A549 (cell line): ENCODE data around the gene NCCRP1.

Experiments
- CTCF ChIP-seq: fragments of >200 bp; sonication (Bioruptor Twin); formaldehyde crosslinking; IDR thresholded peaks from 3 replicates; pipeline ENCODE4 v1.5.1; 2016
- ESRRA ChIP-seq: fragments of 150-350 bp; IDR thresholded peaks from 2 replicates; pipeline ENCODE4 v1.6.1; 2014; ENCODE audit warnings: mild to moderate bottlenecking, low read length, borderline replicate concordance
- JUNB ChIP-seq: fragments of >200 bp; sonication (Bioruptor Twin); formaldehyde crosslinking; IDR thresholded peaks from 2 replicates; pipeline ENCODE4 v1.6.1; 2016

- TF ChIP-seq CTCF: no peak
- TF ChIP-seq ESRRA: no peak
- no peak for TF ChIP-seq JUNB
Observed at GRCh38 chr19:39217094-39217493, 20.3 kb downstream of the NCCRP1 start.
